ENCODE measurements around the gene DCC.

DCC gene

GRCh38 chr18:52605345-52605744 is 265.3 kb downstream of the DCC start:
- DNase-seq, result no peak

GRCh38 chr18:52607985-52608384 is 268.0 kb downstream of the DCC start:
- DNase-seq, result no peak

- DNase-seq, result no peak
Observed at GRCh38 chr18:52610451-52611115, 270.6 kb downstream of the DCC start.

- no peak for DNase-seq
Observed at GRCh38 chr18:52612406-52612805, 272.4 kb downstream of the DCC start.

GRCh38 chr18:52615321-52615720 is 275.3 kb downstream of the DCC start:
- no peak for DNase-seq

GRCh38 chr18:52615943-52616342 is 275.9 kb downstream of the DCC start:
- no peak for DNase-seq

GRCh38 chr18:52617931-52618330 is 277.9 kb downstream of the DCC start:
- no peak for DNase-seq

GRCh38 chr18:52620926-52621439 is 281.0 kb downstream of the DCC start:
- DNase-seq, result no peak

- no peak for DNase-seq
Observed at GRCh38 chr18:52624702-52625101, 284.7 kb downstream of the DCC start.

GRCh38 chr18:52636536-52636935 is 296.5 kb downstream of the DCC start:
- peak in 1 of 2 experiments; percentile 14 for DNase-seq

- DNase-seq, result no peak
Observed at GRCh38 chr18:52648201-52648600, 308.2 kb downstream of the DCC start.

- DNase-seq, result no peak
Observed at GRCh38 chr18:52652391-52652790, 312.4 kb downstream of the DCC start.

- DNase-seq, result no peak
Observed at GRCh38 chr18:52657043-52657805, 317.2 kb downstream of the DCC start.

- no peak for DNase-seq
Observed at GRCh38 chr18:52667463-52668065, 327.6 kb downstream of the DCC start.

- DNase-seq, result no peak
Observed at GRCh38 chr18:52670896-52671295, 330.9 kb downstream of the DCC start.

- no peak for DNase-seq
Observed at GRCh38 chr18:52678034-52678433, 338.0 kb downstream of the DCC start.

- DNase-seq, result no peak
Observed at GRCh38 chr18:52678551-52678950, 338.6 kb downstream of the DCC start.

GRCh38 chr18:52679354-52679753 is 339.4 kb downstream of the DCC start:
- no peak for DNase-seq

GRCh38 chr18:52682260-52682659 is 342.3 kb downstream of the DCC start:
- no peak for DNase-seq

- DNase-seq, result no peak
Observed at GRCh38 chr18:52685316-52685715, 345.3 kb downstream of the DCC start.

GRCh38 chr18:52691841-52692240 is 351.8 kb downstream of the DCC start:
- no peak for DNase-seq

GRCh38 chr18:52694804-52695203 is 354.8 kb downstream of the DCC start:
- no peak for DNase-seq

GRCh38 chr18:52700116-52700515 is 360.1 kb downstream of the DCC start:
- no peak for DNase-seq

GRCh38 chr18:52700816-52701215 is 360.8 kb downstream of the DCC start:
- no peak for DNase-seq

Data from activated T-cell treated with anti-CD3 and anti-CD28 coated beads, Interleukin-2, amount 50 U/mL, for 48 hours (primary cell).